H9 (cell line): ENCODE measurements around the gene DNAJB11. TPM values are rescaled to one million over a fixed set of nuclear protein-coding genes. Genes with fewer than 3 reads are reported as not detected.

Experiments
- DNase-seq: peaks from one replicate; pipeline ENCODE4 v3.0.0-alpha.2; 2017
- H2AFZ ChIP-seq: one replicate; pipeline ENCODE4 v1.6.1; 2013; ENCODE audit warnings: mild to moderate bottlenecking, low read length, control low read depth, moderate library complexity
- H2AK5ac ChIP-seq: 2 replicates; pipeline ENCODE4 v1.6.1; 2013; ENCODE audit warnings: low read length, control low read depth, mixed read lengths; ENCODE audit not compliant: insufficient read length
- H2BK120ac ChIP-seq: one replicate; pipeline ENCODE4 v1.6.1; 2013; ENCODE audit warnings: low read depth, mild to moderate bottlenecking, low read length, control low read depth, inconsistent platforms; ENCODE audit not compliant: poor library complexity, severe bottlenecking
- H2BK12ac ChIP-seq: 2 replicates; pipeline ENCODE4 v1.6.1; 2013; ENCODE audit warnings: low read length, control low read depth, mixed read lengths, low read depth; ENCODE audit not compliant: insufficient read length
- H2BK15ac ChIP-seq: 2 replicates; pipeline ENCODE4 v1.6.1; 2013; ENCODE audit warnings: low read depth, low read length, control low read depth
- H2BK20ac ChIP-seq: one replicate; pipeline ENCODE4 v1.6.1; 2013; ENCODE audit warnings: low read depth, mild to moderate bottlenecking, low read length, control low read depth, inconsistent platforms; ENCODE audit not compliant: poor library complexity, severe bottlenecking
- H2BK5ac ChIP-seq: 2 replicates; pipeline ENCODE4 v1.6.1; 2013; ENCODE audit warnings: low read length, control low read depth, mixed read lengths; ENCODE audit not compliant: insufficient read length
- H3K14ac ChIP-seq: 2 replicates; pipeline ENCODE4 v1.6.1; 2013; ENCODE audit warnings: low read length, control low read depth; ENCODE audit not compliant: insufficient read depth
- H3K18ac ChIP-seq: 2 replicates; pipeline ENCODE4 v1.6.1; 2013; ENCODE audit warnings: low read depth, mild to moderate bottlenecking, mixed read lengths, low read length, control low read depth; ENCODE audit not compliant: insufficient read length
- H3K23ac ChIP-seq: 2 replicates; pipeline ENCODE4 v1.6.1; 2013; ENCODE audit warnings: low read length, control low read depth, mixed read lengths, low read depth; ENCODE audit not compliant: insufficient read length
- H3K23me2 ChIP-seq: 2 replicates; pipeline ENCODE4 v1.6.1; 2013; ENCODE audit warnings: low read depth, mild to moderate bottlenecking, mixed read lengths, low read length, control low read depth; ENCODE audit not compliant: insufficient read length, poor library complexity, severe bottlenecking
- H3K27ac ChIP-seq: 2 replicates; pipeline ENCODE4 v1.5.1; 2013; ENCODE audit warnings: low read length, control low read depth, mixed read lengths, low read depth; ENCODE audit not compliant: insufficient read length
- H3K27me3 ChIP-seq: 2 replicates; pipeline ENCODE4 v1.6.1; 2013; ENCODE audit warnings: low read length, control low read depth, inconsistent platforms; ENCODE audit not compliant: insufficient read depth
- H3K4ac ChIP-seq: 2 replicates; pipeline ENCODE4 v1.6.1; 2013; ENCODE audit warnings: low read depth, mild to moderate bottlenecking, control low read depth, inconsistent platforms, low read length, moderate library complexity
- H3K4me1 ChIP-seq: 2 replicates; pipeline ENCODE4 v1.6.1; 2013; ENCODE audit warnings: low read length, control low read depth, inconsistent platforms; ENCODE audit not compliant: insufficient read depth
- H3K4me2 ChIP-seq: 2 replicates; pipeline ENCODE4 v1.6.1; 2013; ENCODE audit warnings: low read length, control low read depth, mixed read lengths; ENCODE audit not compliant: insufficient read length, insufficient read depth
- H3K56ac ChIP-seq: 2 replicates; pipeline ENCODE4 v1.6.1; 2013; ENCODE audit warnings: low read depth, mild to moderate bottlenecking, mixed read lengths, low read length, control low read depth; ENCODE audit not compliant: insufficient read length
- H3K79me1 ChIP-seq: 2 replicates; pipeline ENCODE4 v1.6.1; 2013; ENCODE audit warnings: low read depth, mild to moderate bottlenecking, moderate library complexity, low read length, control low read depth, inconsistent platforms; ENCODE audit not compliant: insufficient read depth, poor library complexity, severe bottlenecking
- H3K79me2 ChIP-seq: 2 replicates; pipeline ENCODE4 v1.6.1; 2013; ENCODE audit warnings: low read length, control low read depth, inconsistent platforms; ENCODE audit not compliant: insufficient read depth
- H3K9ac ChIP-seq: 2 replicates; pipeline ENCODE4 v1.6.1; 2013; ENCODE audit warnings: low read length, control low read depth, mixed read lengths; ENCODE audit not compliant: insufficient read length; ENCODE audit errors: extremely low read depth
- H3K9me3 ChIP-seq: one replicate; pipeline ENCODE4 v1.6.1; 2013; ENCODE audit warnings: low read depth, low read length, inconsistent platforms; ENCODE audit not compliant: control insufficient read depth
- H3T11ph ChIP-seq: one replicate; pipeline ENCODE4 v1.6.1; 2013; ENCODE audit warnings: mild to moderate bottlenecking, low read length, control low read depth, inconsistent platforms
- H4K20me1 ChIP-seq: one replicate; pipeline ENCODE4 v1.6.1; 2013; ENCODE audit not compliant: control insufficient read depth, insufficient read length, insufficient read depth
- H4K5ac ChIP-seq: 2 replicates; pipeline ENCODE4 v1.6.1; 2013; ENCODE audit warnings: low read depth, mild to moderate bottlenecking, mixed read lengths, low read length, control low read depth; ENCODE audit not compliant: insufficient read length
- H4K8ac ChIP-seq: replicated peaks from 2 replicates; pipeline ENCODE4 v1.6.1; 2013; ENCODE audit warnings: low read length, control low read depth, mixed read lengths, low read depth; ENCODE audit not compliant: insufficient read length
- H4K91ac ChIP-seq: 2 replicates; pipeline ENCODE4 v1.6.1; 2013; ENCODE audit warnings: low read depth, mild to moderate bottlenecking, moderate library complexity, mixed read lengths, low read length, control low read depth; ENCODE audit not compliant: insufficient read length
- H3K27ac Mint-ChIP-seq, 3 experiments: 2 replicates in 2 of 3; 3 replicates in 1 of 3; pipeline ENCODE4 v1.8.0; 2020 to 2021; ENCODE audit warnings: mixed read lengths in 3 of 3, mild to moderate bottlenecking in 1 of 3, moderate library complexity in 1 of 3
- H3K27me3 Mint-ChIP-seq: 2 replicates; pipeline ENCODE4 v1.8.0; 2021; ENCODE audit warnings: low read depth, mild to moderate bottlenecking, moderate library complexity, mixed read lengths
- H3K36me3 Mint-ChIP-seq, 3 experiments: 2 replicates in 2 of 3; 3 replicates in 1 of 3; pipeline ENCODE4 v1.8.0; 2020 to 2021; ENCODE audit warnings: low read depth in 3 of 3, mixed read lengths in 3 of 3; ENCODE audit not compliant: insufficient read depth in 1 of 3
- H3K4me1 Mint-ChIP-seq, 2 experiments: 2 replicates each; pipeline ENCODE4 v1.8.0; 2020; ENCODE audit warnings: mixed read lengths in 2 of 2
- H3K4me3 Mint-ChIP-seq, 2 experiments: 2 replicates in 1 of 2; 3 replicates in 1 of 2; pipeline ENCODE4 v1.8.0; 2020 to 2021; ENCODE audit warnings: mild to moderate bottlenecking in 2 of 2, mixed read lengths in 2 of 2, moderate library complexity in 1 of 2
- H3K9me3 Mint-ChIP-seq, 2 experiments: 2 replicates in 1 of 2; 3 replicates in 1 of 2; pipeline ENCODE4 v1.8.0; 2020; ENCODE audit warnings: mild to moderate bottlenecking in 2 of 2, mixed read lengths in 2 of 2, moderate library complexity in 1 of 2
- WGBS: extraction: QIAGEN DNeasy Blood & Tissue Kit; methylation state at CpG from one replicate; pipeline ENCODE4 v1.1.7; 2013; ENCODE audit warnings: missing lambda C conversion rate, low lambda C conversion rate, mixed read lengths; ENCODE audit not compliant: insufficient read length; ENCODE audit errors: extremely low coverage; 5-methylcytosine and 5-hydroxymethylcytosine counted together
- total RNA-seq: library from RNA; stranded (reverse); gene quantifications from 2 replicates; pipeline ENCODE4 v1.2.1, GENCODE V29; 2021
- TF ChIP-seq, protein P1 (sequence below): fragments of 200-600 bp; sonication (generic); conservative IDR thresholded peaks from 3 replicates; pipeline ENCODE4 v1.8.0; 2021; ENCODE audit warnings: antibody characterized with exemption, mild to moderate bottlenecking

The DNAJB11 gene
- total RNA-seq, 1 experiment from 2014 or later, result 61.2 TPM

DNA sequence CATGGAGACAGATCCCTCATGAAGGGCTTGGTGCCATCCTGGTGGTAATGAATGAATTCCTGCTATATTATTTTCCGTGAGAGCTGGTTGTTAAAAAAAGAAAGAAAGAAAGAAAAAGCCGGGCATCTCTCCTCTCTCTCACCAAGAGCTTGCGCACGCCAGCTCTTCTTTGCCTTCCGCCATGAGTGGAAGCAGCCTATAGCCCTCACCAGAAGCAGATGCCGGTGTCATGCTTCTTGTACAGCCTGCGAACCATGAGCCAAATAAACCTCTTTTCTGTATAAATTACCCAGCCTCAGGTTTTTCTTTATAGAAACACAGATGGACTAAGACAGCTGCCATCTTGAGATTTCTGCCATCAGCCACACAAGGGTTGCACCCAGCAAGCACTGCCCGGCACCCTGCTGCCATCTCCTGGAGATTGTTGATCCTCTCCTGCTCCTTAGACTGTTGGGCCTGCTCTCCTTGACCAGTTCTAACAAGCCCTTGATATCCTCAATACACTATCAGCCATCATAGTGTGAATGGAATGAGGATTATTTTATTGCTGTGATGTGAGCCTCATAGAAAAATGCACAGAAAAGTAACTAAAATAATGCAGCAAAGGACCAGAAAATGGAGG is 38.8 kb downstream of the DNAJB11 start:
- no peaks in the 10 kb centered on the region for H4K20me1 ChIP-seq
- no peaks in the 10 kb centered on the region for H3K9me3 Mint-ChIP-seq
- H3K23me2 ChIP-seq, result no peaks in the 10 kb centered on the region
- no peak overlapping the region for H2AK5ac ChIP-seq
- no peak overlapping the region for H2BK12ac ChIP-seq
- H3K79me1 ChIP-seq, result no peaks in the 10 kb centered on the region
- H4K91ac ChIP-seq, result no peak overlapping the region
- H3K36me3 Mint-ChIP-seq, result no peaks in the 10 kb centered on the region; a peak in 1 of 7 replicates
- peaks cover under 1 to 1% of the 10 kb centered on the region in 2 experiments; a peak in 3 of 4 replicates for H3K4me1 Mint-ChIP-seq
- no peak overlapping the region for H2AFZ ChIP-seq
- H3K4me1 ChIP-seq, result no peaks in the 10 kb centered on the region
- no peak overlapping the region for H3K4me2 ChIP-seq
- H3K9ac ChIP-seq, result no peak overlapping the region
- no peak overlapping the region for H3K14ac ChIP-seq
- no peak overlapping the region for H3K18ac ChIP-seq
- peaks cover 3% of the 10 kb centered on the region; the same call in 1 of the 2 replicates for H3K27me3 Mint-ChIP-seq
- H3K79me2 ChIP-seq, result no peaks in the 10 kb centered on the region
- no peak overlapping the region for H3K56ac ChIP-seq
- no CpG with 5 or more reads among the region's 8 CpGs for WGBS
- no peak overlapping the region for H2BK15ac ChIP-seq
- no peak overlapping the region for H2BK5ac ChIP-seq
- no peak overlapping the region for H3K27ac ChIP-seq
- no peaks in the 10 kb centered on the region for H3K9me3 ChIP-seq
- H3K4ac ChIP-seq, result no peak overlapping the region
- no peak overlapping the region for H3K23ac ChIP-seq
- no peak overlapping the region for H2BK20ac ChIP-seq
- H3T11ph ChIP-seq, result no peak overlapping the region
- H2BK120ac ChIP-seq, result no peak overlapping the region
- no peak overlapping the region; a peak in 1 of 7 replicates for H3K27ac Mint-ChIP-seq
- no peak for DNase-seq
- TF ChIP-seq, protein P1, sequence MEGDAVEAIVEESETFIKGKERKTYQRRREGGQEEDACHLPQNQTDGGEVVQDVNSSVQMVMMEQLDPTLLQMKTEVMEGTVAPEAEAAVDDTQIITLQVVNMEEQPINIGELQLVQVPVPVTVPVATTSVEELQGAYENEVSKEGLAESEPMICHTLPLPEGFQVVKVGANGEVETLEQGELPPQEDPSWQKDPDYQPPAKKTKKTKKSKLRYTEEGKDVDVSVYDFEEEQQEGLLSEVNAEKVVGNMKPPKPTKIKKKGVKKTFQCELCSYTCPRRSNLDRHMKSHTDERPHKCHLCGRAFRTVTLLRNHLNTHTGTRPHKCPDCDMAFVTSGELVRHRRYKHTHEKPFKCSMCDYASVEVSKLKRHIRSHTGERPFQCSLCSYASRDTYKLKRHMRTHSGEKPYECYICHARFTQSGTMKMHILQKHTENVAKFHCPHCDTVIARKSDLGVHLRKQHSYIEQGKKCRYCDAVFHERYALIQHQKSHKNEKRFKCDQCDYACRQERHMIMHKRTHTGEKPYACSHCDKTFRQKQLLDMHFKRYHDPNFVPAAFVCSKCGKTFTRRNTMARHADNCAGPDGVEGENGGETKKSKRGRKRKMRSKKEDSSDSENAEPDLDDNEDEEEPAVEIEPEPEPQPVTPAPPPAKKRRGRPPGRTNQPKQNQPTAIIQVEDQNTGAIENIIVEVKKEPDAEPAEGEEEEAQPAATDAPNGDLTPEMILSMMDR, result peak; percentile 16; the same call in 2 of the 3 replicates
- H3K4me3 Mint-ChIP-seq, result no peak overlapping the region
- no peak overlapping the region for H4K5ac ChIP-seq
- H3K27me3 ChIP-seq, result no peaks in the 10 kb centered on the region
- H4K8ac ChIP-seq, result no peak overlapping the region
